BLaER1 (cell line): Measurements from ENCODE around the gene GNAT2.
"Not testable (repeated sequence)": the region's sequence is repeated elsewhere in the genome, so short reads cannot be mapped to it uniquely, and the experiment has no call there.

ENCODE experiments used
- H3K27ac ChIP-seq: shearing (Covaris generic); formaldehyde crosslinking; 2 replicates; pipeline ENCODE4 v1.8.1; 2022
- H3K27me3 ChIP-seq: shearing (Covaris generic); formaldehyde crosslinking; 2 replicates; pipeline ENCODE4 v1.8.1; 2022
- H3K36me3 ChIP-seq: shearing (Covaris generic); formaldehyde crosslinking; 2 replicates; pipeline ENCODE4 v1.8.1; 2022
- H3K4me1 ChIP-seq: shearing (Covaris generic); formaldehyde crosslinking; 2 replicates; pipeline ENCODE4 v1.8.1; 2022
- H3K4me2 ChIP-seq: shearing (Covaris generic); formaldehyde crosslinking; 2 replicates; pipeline ENCODE4 v1.8.1; 2022
- H3K4me3 ChIP-seq: shearing (Covaris generic); formaldehyde crosslinking; 2 replicates; pipeline ENCODE4 v1.8.1; 2022
- H3K9ac ChIP-seq: shearing (Covaris generic); formaldehyde crosslinking; 2 replicates; pipeline ENCODE4 v1.8.1; 2022
- H3K9me3 ChIP-seq: shearing (Covaris generic); formaldehyde crosslinking; 2 replicates; pipeline ENCODE4 v1.8.1; 2022
- H4K20me1 ChIP-seq: shearing (Covaris generic); formaldehyde crosslinking; 2 replicates; pipeline ENCODE4 v1.8.1; 2022
- Cebpa-rat ChIP-seq: shearing (Covaris generic); IDR thresholded peaks from 2 replicates; pipeline ENCODE4 v1.8.1; 2022

The GNAT2 gene

DNA sequence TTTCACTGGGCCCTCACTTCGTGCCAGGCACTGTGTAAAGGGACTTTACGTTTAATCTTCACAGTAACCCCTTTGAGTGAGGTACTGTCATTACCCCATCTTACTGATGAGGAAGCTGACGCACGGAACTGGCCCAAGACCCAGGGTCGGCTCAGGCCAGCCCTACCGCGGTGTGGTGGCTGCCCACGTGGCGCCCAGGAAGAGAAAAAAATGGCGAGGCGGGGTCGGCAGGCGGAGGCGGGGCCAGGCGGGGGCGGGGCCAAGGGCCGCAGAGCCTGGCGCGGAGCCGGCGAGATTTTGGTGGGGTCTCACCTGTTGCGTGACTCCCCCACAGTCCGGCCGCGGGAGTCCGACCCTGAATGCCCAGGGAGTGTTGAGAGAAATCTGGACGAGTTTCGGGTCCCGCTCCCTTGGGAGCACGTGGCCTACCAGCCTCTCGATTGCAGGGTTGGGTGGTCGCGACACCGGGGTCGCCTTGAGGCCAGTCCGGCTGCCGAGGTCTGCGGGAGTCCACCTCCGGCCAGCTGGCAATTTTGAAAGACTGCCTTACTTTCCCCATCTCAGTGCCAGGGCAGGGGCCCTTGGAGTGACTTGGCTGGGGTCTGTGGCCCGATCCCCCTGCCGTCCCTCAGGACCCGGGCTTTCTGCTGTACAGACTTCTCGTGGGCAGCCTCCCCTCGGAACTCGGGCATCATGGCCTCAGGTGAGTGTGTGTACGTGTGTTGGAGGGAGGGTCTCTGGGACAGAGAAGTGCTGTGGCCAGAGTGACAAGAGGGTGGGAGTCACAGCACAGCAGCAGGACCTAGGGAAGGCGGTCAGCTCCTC, at the start of gene GNAT2, which contains the start of gene AMPD2:
TSS of gene GNAT2 (minus strand) at position 41 of the 825 bp plus-strand sequence. CDS start 6,746 bp downstream, outside the sequence.
TSS of gene AMPD2 (plus strand) at position 262 of the 825 bp plus-strand sequence. CDS start 1,339 bp downstream, outside the sequence.
- H4K20me1 ChIP-seq, result peaks cover 37% of the 10 kb centered on the region
- H3K4me1 ChIP-seq, result peaks cover 66% of the 10 kb centered on the region
- no peaks in the 10 kb centered on the region for H3K27me3 ChIP-seq
- no peak for TF ChIP-seq Cebpa-rat
- H3K9ac ChIP-seq, result peak within 1 kb of the TSS; percentile 91
- H3K36me3 ChIP-seq, result no peaks in the 10 kb centered on the region
- no peaks in the 10 kb centered on the region for H3K9me3 ChIP-seq
- peak within 1 kb of the TSS; percentile 93 for H3K4me3 ChIP-seq
- H3K27ac ChIP-seq, result peak within 1 kb of the TSS; percentile 89
- peak within 1 kb of the TSS; percentile 91 for H3K4me2 ChIP-seq

DNA sequence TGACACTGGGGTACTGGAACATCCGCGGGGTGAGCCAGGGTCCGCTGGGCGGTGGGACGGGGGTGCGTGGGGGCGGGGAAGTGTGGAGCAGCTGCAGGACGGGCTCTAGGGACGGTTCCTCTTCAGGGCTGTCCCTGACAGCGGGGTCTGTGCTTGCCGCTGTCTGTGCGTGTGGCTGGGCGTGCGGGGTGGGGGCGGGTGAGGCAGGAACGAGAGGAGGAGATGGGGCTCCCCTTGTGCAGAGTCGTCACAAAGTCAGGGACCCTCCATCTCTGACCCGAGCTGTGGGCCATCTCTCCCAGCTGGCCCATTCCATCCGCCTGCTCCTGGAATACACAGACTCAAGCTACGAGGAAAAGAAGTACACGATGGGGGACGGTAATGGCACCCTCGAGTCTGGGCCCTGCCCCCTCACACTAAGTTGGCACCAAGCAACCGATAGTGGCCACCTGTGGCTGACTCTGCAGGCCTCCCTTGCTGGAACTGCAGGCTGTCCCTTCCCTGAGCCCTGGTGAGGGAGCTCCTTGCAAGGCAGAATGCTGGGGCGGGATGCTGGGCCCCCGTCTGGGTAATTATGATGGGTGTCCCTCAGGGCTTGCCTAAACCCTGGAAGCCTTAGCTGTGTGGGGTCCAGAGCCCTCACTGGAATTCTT, 48.8 kb upstream of the GNAT2 start:
- H3K4me3 ChIP-seq, result peak overlapping the region; percentile 64
- peak overlapping the region; percentile 94 for H3K4me2 ChIP-seq
- peaks cover 13% of the 10 kb centered on the region for H3K4me1 ChIP-seq
- H3K27ac ChIP-seq, result no peak overlapping the region
- H3K9ac ChIP-seq, result peak overlapping the region; percentile 58; the same call in 1 of the 2 replicates
- H4K20me1 ChIP-seq, result no peaks in the 10 kb centered on the region
- no peaks in the 10 kb centered on the region for H3K36me3 ChIP-seq
- no peaks in the 10 kb centered on the region for H3K27me3 ChIP-seq
- H3K9me3 ChIP-seq, result no peaks in the 10 kb centered on the region; the same call in 1 of the 2 replicates
- no peak for TF ChIP-seq Cebpa-rat

DNA sequence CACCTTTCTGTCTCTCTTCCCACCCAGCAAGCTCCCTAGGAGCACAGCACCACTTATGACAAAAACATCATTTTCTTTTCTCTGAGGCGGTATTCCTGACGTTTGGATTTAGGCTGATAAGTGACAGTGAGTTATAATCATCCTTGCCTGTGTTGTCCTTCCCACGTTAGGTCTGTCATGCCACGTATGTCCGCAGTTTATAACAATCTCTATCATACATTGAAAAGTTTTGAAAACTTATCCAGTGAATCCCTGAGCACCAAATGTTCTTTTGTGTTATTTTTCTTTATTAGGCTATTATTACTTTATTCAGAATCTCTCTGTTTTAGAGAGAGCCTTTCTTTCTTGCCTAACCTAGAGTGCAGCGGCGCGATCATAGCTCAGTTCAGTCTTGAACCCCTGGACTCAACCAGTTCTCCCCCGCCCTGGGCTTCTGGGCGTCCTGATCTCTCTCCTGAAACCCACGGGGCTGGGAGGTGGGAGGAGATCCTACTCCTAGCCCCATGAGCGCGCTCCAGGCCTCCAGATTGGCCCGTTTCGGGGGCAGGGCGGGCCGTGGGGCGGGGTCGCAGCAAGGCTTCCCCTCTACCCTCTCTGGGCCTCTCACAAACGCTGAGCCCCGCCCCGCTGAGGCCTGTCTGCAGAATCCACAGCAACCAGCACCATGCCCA, 48.2 kb upstream of the GNAT2 start, which contains the start of gene GSTM2:
TSS of gene GSTM2 (plus strand) at position 606 of the 671 bp plus-strand sequence. CDS start at position 665, 59 bp downstream.
- H3K27me3 ChIP-seq, result no peaks in the 10 kb centered on the region
- no peaks in the 10 kb centered on the region for H3K36me3 ChIP-seq
- no peak within 1 kb of the TSS for H3K27ac ChIP-seq
- H3K4me2 ChIP-seq, result peak within 1 kb of the TSS; percentile 94
- peak within 1 kb of the TSS; percentile 58; the same call in 1 of the 2 replicates for H3K9ac ChIP-seq
- peaks cover 13% of the 10 kb centered on the region for H3K4me1 ChIP-seq
- H3K4me3 ChIP-seq, result peak within 1 kb of the TSS; percentile 64
- TF ChIP-seq Cebpa-rat, result no peak
- H3K9me3 ChIP-seq, result no peaks in the 10 kb centered on the region; the same call in 1 of the 2 replicates
- H4K20me1 ChIP-seq, result no peaks in the 10 kb centered on the region

DNA sequence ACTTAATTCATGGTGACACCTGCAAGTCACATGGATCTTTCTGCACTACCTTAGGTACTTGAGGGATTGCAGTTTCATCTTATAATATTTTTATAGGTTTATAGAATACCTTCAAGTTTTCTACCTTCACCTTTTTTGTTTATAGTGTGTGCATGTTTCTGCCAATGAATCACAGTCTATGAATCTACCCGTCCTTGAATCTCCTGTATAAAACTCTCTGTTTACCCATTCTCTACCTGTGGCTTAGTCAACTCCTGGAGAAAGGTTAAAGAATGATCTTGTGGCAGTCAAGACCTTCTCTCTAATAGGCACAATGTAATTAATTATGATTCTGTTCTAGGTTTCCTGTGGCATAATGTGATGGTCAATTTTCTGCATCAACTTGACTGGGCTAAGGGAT, 45.3 kb upstream of the GNAT2 start:
- Histone ChIP-seq H3K27ac (no peak overlapping the region), H3K27me3 (no peaks in the 10 kb centered on the region), H3K4me1 (peaks cover 24% of the 10 kb centered on the region), H3K9me3 (no peaks in the 10 kb centered on the region), H3K36me3 (no peaks in the 10 kb centered on the region), H4K20me1 (no peaks in the 10 kb centered on the region), H3K9ac (no peak overlapping the region), H3K4me3 (no peak overlapping the region), H3K4me2 (no peak overlapping the region)
- no peak for TF ChIP-seq Cebpa-rat

DNA sequence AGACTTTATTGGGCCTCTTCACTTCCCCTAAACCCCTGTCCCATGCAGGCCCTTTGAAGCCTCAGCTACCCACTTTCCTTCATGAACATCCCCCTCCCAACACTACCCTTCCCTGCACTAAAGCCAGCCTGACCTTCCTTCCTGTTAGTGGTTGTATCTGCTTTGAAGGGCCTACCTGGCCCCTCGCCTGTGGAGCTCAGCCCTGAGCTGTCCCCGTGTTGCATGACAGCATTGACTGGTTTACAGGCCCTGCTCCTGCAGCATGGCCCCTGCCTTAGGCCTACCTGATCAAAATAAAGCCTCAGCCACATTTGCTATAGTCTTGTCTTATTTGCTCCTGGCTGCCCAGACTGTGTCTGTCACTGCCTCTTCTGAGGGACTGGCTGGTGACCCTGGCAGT, 42.0 kb upstream of the GNAT2 start:
- H3K4me1 ChIP-seq, result peaks cover 33% of the 10 kb centered on the region
- no peak overlapping the region for H3K4me2 ChIP-seq
- H3K4me3 ChIP-seq, result no peak overlapping the region
- H4K20me1 ChIP-seq, result no peaks in the 10 kb centered on the region
- H3K36me3 ChIP-seq, result peaks cover 5% of the 10 kb centered on the region; the same call in 1 of the 2 replicates
- no peak for TF ChIP-seq Cebpa-rat
- H3K9ac ChIP-seq, result no peak overlapping the region
- no peaks in the 10 kb centered on the region for H3K9me3 ChIP-seq
- no peaks in the 10 kb centered on the region for H3K27me3 ChIP-seq
- no peak overlapping the region for H3K27ac ChIP-seq

DNA sequence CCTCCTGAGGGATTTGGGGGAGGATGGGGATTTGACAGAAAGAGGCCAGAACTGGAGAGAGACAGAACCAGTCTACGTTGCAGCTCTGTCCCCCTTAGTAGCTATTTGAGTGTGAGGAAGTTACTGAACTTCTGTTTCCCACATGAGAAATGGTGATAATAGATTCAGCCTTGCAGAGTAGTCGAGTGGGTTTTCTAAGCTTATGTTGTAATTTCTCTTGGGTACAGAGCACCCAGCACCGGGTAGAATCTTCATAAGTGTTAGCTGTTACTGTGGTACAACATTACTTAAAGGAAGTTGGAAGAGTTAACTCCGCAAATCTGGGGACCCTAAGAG, 41.2 kb upstream of the GNAT2 start:
- not testable (repeated sequence) for H3K27me3 ChIP-seq, H3K27ac ChIP-seq, H3K4me3 ChIP-seq, H4K20me1 ChIP-seq, H3K9me3 ChIP-seq, H3K36me3 ChIP-seq, H3K9ac ChIP-seq
- Histone ChIP-seq H3K4me2 (peak overlapping the region; percentile 49), H3K4me1 (peaks cover 35% of the 10 kb centered on the region)

DNA sequence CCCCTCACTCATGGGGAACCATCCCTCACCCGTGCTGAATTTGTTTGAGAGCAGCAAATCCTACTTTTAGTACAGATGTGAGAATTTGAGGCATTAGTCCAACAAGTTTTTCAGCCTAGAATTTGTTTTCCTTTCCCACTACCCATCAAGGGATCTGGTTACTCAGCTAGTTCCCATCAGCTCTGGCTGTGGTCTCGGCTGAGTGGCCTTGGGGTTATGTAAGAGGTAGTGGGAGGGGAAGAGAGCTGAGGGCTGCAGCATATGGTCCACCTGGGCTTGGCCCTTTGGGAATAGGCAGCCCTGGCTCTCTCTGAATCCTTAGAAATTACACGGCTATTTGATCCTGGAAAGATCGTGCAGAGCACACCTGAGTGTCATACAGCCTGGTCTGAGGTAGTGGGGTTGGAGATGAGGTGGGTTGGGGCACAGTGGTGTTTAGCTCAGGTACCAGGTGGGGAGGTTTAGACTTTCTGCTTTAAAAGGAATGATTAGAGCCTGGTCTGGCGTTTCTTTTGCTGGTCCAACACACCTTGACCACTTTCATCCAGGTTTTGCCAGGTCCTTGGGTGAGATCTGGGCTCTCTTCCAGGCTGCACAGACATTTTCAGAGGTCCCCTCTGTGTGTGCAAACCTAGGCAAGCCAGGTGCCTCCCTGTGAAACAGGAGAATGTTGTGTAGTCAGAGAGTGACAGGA, 40.7 kb upstream of the GNAT2 start:
- Histone ChIP-seq H3K4me1 (peaks cover 40% of the 10 kb centered on the region), H3K4me2 (peak overlapping the region; percentile 49), H3K9me3 (no peaks in the 10 kb centered on the region), H4K20me1 (no peaks in the 10 kb centered on the region), H3K9ac (no peak overlapping the region), H3K27me3 (no peaks in the 10 kb centered on the region), H3K4me3 (no peak overlapping the region), H3K27ac (no peak overlapping the region), H3K36me3 (peaks cover 5% of the 10 kb centered on the region; the same call in 1 of the 2 replicates)
- no peak for TF ChIP-seq Cebpa-rat

DNA sequence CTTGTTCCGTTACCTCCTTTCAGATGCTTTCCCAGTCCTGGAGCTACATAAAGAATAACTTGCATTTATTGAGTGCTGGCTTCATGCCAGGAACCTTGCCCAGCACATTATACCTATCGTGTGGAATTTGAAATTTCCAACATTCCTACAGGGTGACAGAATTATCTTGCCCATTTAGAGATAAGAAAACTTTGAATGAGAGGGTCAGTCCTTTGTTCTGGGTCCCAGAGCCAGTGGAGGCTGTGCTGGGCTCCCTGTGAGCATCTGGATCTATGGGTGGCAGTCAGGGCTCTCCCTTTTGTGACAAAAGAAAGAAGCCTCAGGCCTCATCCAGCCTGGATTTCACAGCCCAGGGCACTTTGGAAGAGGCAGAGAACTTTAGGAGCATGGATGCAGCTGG, 39.7 kb upstream of the GNAT2 start:
- H3K27ac ChIP-seq, result no peak overlapping the region
- H3K4me1 ChIP-seq, result peaks cover 50% of the 10 kb centered on the region
- no peak overlapping the region for H3K9ac ChIP-seq

DNA sequence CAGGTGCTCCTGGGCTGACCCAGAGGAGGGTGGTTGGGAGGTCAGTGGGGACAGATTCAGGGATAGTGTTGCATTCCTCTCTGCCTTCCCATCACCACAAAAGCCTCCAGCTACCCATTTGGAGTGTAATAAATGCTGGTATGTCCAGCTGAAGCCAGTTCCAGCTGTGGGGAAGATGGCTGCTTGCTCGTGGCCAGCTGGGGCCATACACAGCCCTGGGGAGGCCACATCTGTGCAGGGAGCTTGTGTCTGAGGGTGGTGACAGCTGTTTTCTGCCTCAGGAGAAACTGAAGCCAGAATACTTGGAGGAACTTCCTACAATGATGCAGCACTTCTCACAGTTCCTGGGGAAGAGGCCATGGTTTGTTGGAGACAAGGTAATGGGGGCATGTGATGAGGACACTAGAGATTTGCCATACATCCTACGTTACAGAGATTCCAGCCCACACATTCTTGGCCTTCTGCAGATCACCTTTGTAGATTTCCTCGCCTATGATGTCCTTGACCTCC, 39.2 kb upstream of the GNAT2 start:
- peaks cover 50% of the 10 kb centered on the region for H3K4me1 ChIP-seq
- H3K9ac ChIP-seq, result no peak overlapping the region
- H3K9me3 ChIP-seq, result no peaks in the 10 kb centered on the region
- peaks cover 5% of the 10 kb centered on the region; the same call in 1 of the 2 replicates for H3K36me3 ChIP-seq
- H4K20me1 ChIP-seq, result no peaks in the 10 kb centered on the region
- H3K27me3 ChIP-seq, result no peaks in the 10 kb centered on the region
- H3K4me2 ChIP-seq, result no peak overlapping the region
- no peak for TF ChIP-seq Cebpa-rat
- no peak overlapping the region for H3K27ac ChIP-seq
- no peak overlapping the region for H3K4me3 ChIP-seq

More for the DNA sequence above, 39.7 kb upstream of the GNAT2 start:
- Histone ChIP-seq H4K20me1 (no peaks in the 10 kb centered on the region), H3K27me3 (no peaks in the 10 kb centered on the region), H3K9me3 (no peaks in the 10 kb centered on the region), H3K4me2 (peak overlapping the region; percentile 49), H3K36me3 (peaks cover 5% of the 10 kb centered on the region; the same call in 1 of the 2 replicates), H3K4me3 (no peak overlapping the region)
- no peak for TF ChIP-seq Cebpa-rat
